Vagina (tissue), 2 donors: ENCODE measurements around the gene STAT5A. TPM values are rescaled to one million over a fixed set of nuclear protein-coding genes. Genes with fewer than 3 reads are reported as not detected.

ENCODE experiments used
- DNase-seq, 2 donors: peaks; one replicate each; pipeline ENCODE4 v3.0.0-alpha.2; 2017; ENCODE audit errors: extremely low spot score in 2 of 2
- H3K27ac ChIP-seq: fragments of 200-600 bp; sonication (generic); one replicate; pipeline ENCODE4 v1.5.1; 2019
- H3K27me3 ChIP-seq: fragments of 200-600 bp; sonication (generic); one replicate; pipeline ENCODE4 v1.5.1; 2019
- H3K36me3 ChIP-seq, 2 donors: fragments of 200-600 bp; sonication (generic); one replicate each; pipeline ENCODE4 v1.5.1; 2017 to 2019
- H3K4me1 ChIP-seq: fragments of 200-600 bp; sonication (generic); one replicate; pipeline ENCODE4 v1.5.1; 2019
- H3K4me3 ChIP-seq, 2 donors: fragments of 200-600 bp; sonication (generic); 1 replicate in 1 of 2; 2 replicates in 1 of 2; pipeline ENCODE4 v1.5.1; 2016 to 2019
- H3K9me3 ChIP-seq: fragments of 200-600 bp; sonication (generic); one replicate; pipeline ENCODE4 v1.5.1; 2019
- CTCF ChIP-seq, 3 experiments: fragments of 450-650 bp in 2 of 3; fragments of 200-600 bp in 1 of 3; sonication (generic) in 1 of 3; IDR thresholded peaks; one replicate each; pipeline ENCODE4 v1.5.1; 2017 to 2019; ENCODE audit warnings: antibody characterized with exemption in 3 of 3, mild to moderate bottlenecking in 2 of 3, moderate library complexity in 2 of 3
- POLR2A ChIP-seq, 2 donors: fragments of 450-650 bp; IDR thresholded peaks; one replicate each; pipeline ENCODE4 v1.6.1; 2017; ENCODE audit warnings: antibody characterized with exemption in 2 of 2, mild to moderate bottlenecking in 2 of 2, moderate library complexity in 2 of 2
- POLR2AphosphoS5 ChIP-seq, 2 donors: sonication (generic); formaldehyde crosslinking; IDR thresholded peaks; one replicate each; pipeline ENCODE4 v1.9.0; 2017; ENCODE audit warnings: antibody characterized with exemption in 2 of 2, mild to moderate bottlenecking in 2 of 2, low read depth in 1 of 2; ENCODE audit not compliant: insufficient read depth in 1 of 2
- intact Hi-C: fragments of 100-400 bp; cut with DNase I; formaldehyde crosslinking; loops from one replicate; pipeline ENCODE4 v1.15.1; 2023
- total RNA-seq: library from RNA; depleted of rRNA; stranded (reverse); fragments of >200 nt; gene quantifications from one replicate; pipeline ENCODE4 v1.2.3, GENCODE V29; 2016

STAT5A gene
- total RNA-seq, 1 donor from 2014 or later: 38.3 TPM

- intact Hi-C loops: no loop called here
- Histone ChIP-seq H3K27me3 (no peaks in the 10 kb centered on the region), H3K36me3 (no peaks in the 10 kb centered on the region), H3K4me1 (peaks cover 49% of the 10 kb centered on the region), H3K27ac (peak overlapping the region; percentile 97), H3K4me3 (peak overlapping the region; percentile 94 to 100), H3K9me3 (no peaks in the 10 kb centered on the region)
- TF ChIP-seq CTCF (IDR thresholded peaks at IDR 0.05): no peak
- TF ChIP-seq POLR2AphosphoS5 (IDR thresholded peaks at IDR 0.05; ENCODE audit: insufficient read depth in 1 of 2, low read depth in 1 of 2): peak in 1 of 2 donors; percentile 53
- peak in 1 of 2 donors; percentile 95 for DNase-seq
Measured at GRCh38 chr17:42276609-42277341, 11.5 kb upstream of the STAT5A start.

GRCh38 chr17:42277342-42277712, 11.0 kb upstream of the STAT5A start:
- no peak for TF ChIP-seq POLR2AphosphoS5 (IDR thresholded peaks at IDR 0.05; ENCODE audit: insufficient read depth in 1 of 2, low read depth in 1 of 2)
- no peak for TF ChIP-seq POLR2A (IDR thresholded peaks at IDR 0.05)
- no peak for TF ChIP-seq CTCF (IDR thresholded peaks at IDR 0.05)
- peaks cover 44% of the 10 kb centered on the region for H3K4me1 ChIP-seq
- peak overlapping the region; percentile 97 for H3K27ac ChIP-seq
- DNase-seq: no peak
- peak overlapping the region in 1 of 2 donors; percentile 100 for H3K4me3 ChIP-seq
- intact Hi-C loops: no loop called here
- no peaks in the 10 kb centered on the region for H3K36me3 ChIP-seq
- no peaks in the 10 kb centered on the region for H3K27me3 ChIP-seq
- no peaks in the 10 kb centered on the region for H3K9me3 ChIP-seq

- no peak overlapping the region for H3K27ac ChIP-seq
- no peaks in the 10 kb centered on the region for H3K36me3 ChIP-seq
- H3K9me3 ChIP-seq: no peaks in the 10 kb centered on the region
- intact Hi-C loops: no loop called here
- H3K27me3 ChIP-seq: no peaks in the 10 kb centered on the region
- DNase-seq: peak in 1 of 2 donors; percentile 82
- no peak overlapping the region for H3K4me3 ChIP-seq
- H3K4me1 ChIP-seq: peaks cover 17% of the 10 kb centered on the region
- TF ChIP-seq CTCF (IDR thresholded peaks at IDR 0.05) (no peak), POLR2AphosphoS5 (IDR thresholded peaks at IDR 0.05; ENCODE audit: insufficient read depth in 1 of 2, low read depth in 1 of 2) (no peak), POLR2A (IDR thresholded peaks at IDR 0.05) (no peak)
Measured at GRCh38 chr17:42279776-42280630, 8.3 kb upstream of the STAT5A start.

GRCh38 chr17:42281571-42282096, 6.7 kb upstream of the STAT5A start:
- H3K36me3 ChIP-seq: no peaks in the 10 kb centered on the region
- H3K4me1 ChIP-seq: peaks cover 19% of the 10 kb centered on the region
- H3K4me3 ChIP-seq: no peak overlapping the region
- DNase-seq: peak in 1 of 2 donors; percentile 64
- H3K9me3 ChIP-seq: no peaks in the 10 kb centered on the region
- H3K27ac ChIP-seq: no peak overlapping the region
- intact Hi-C loops: no loop called here
- no peaks in the 10 kb centered on the region for H3K27me3 ChIP-seq
- TF ChIP-seq CTCF (IDR thresholded peaks at IDR 0.05) (no peak), POLR2AphosphoS5 (IDR thresholded peaks at IDR 0.05; ENCODE audit: insufficient read depth in 1 of 2, low read depth in 1 of 2) (no peak), POLR2A (IDR thresholded peaks at IDR 0.05) (no peak)
